Measurements from ENCODE around the gene NR2F1. TPM values are rescaled to one million over a fixed set of nuclear protein-coding genes. Genes with fewer than 3 reads are reported as not detected.

NR2F1 gene
- total and polyA plus RNA-seq, 2 experiments from 2014 or later: not detected

GRCh38 chr5:93632327-93632726, 49.3 kb downstream of the NR2F1 start:
- no peak for ATAC-seq
- no peaks in the 10 kb centered on the region for H3F3A ChIP-seq (replicated peaks; ENCODE audit: low read depth)
- no peaks in the 10 kb centered on the region for H3K36me3 ChIP-seq (ENCODE audit: insufficient read depth)
- DNase-seq (ENCODE audit: low spot score): no peak
- H4K20me1 ChIP-seq (replicated peaks; ENCODE audit: insufficient read depth): no peaks in the 10 kb centered on the region
- peaks cover 6% of the 10 kb centered on the region for H3K27me3 Mint-ChIP-seq (ENCODE audit: insufficient read depth, low read depth, poor library complexity)
- H3K4me2 ChIP-seq: no peak overlapping the region
- TF ChIP-seq CTCF (conservative IDR thresholded peaks at IDR 0.05; ENCODE audit: low read depth in 2 of 2) (no peak), NANOG (IDR thresholded peaks at IDR 0.05; ENCODE audit: borderline replicate concordance) (no peak), POLR2AphosphoS5 (IDR thresholded peaks at IDR 0.05; ENCODE audit: low read depth) (no peak), EZH2 (IDR thresholded peaks at IDR 0.05; ENCODE audit: low read depth, unreplicated experiment) (no peak), ZNF331 (CRISPR knock-in tag; IDR thresholded peaks at IDR 0.05; ENCODE audit: low read depth) (no peak), JUNB (IDR thresholded peaks at IDR 0.05; ENCODE audit: unreplicated experiment) (no peak), ETS1 (IDR thresholded peaks at IDR 0.05) (no peak), EZH2phosphoT487 (IDR thresholded peaks at IDR 0.05; ENCODE audit: unreplicated experiment) (no peak), REST (IDR thresholded peaks at IDR 0.05; ENCODE audit: unreplicated experiment) (no peak), ZNF462 (CRISPR knock-in tag; IDR thresholded peaks at IDR 0.05) (no peak), ZNF114 (CRISPR knock-in tag; IDR thresholded peaks at IDR 0.05) (no peak), CREB1 (CRISPR knock-in tag; IDR thresholded peaks at IDR 0.05; ENCODE audit: low read depth) (no peak), STAT1 (IDR thresholded peaks at IDR 0.05; ENCODE audit: unreplicated experiment) (no peak)
- no peaks in the 10 kb centered on the region for H3K79me2 ChIP-seq (replicated peaks; ENCODE audit: insufficient read depth)
- H3K36me3 Mint-ChIP-seq (ENCODE audit: low read depth): no peaks in the 10 kb centered on the region
- no peaks in the 10 kb centered on the region for H3K27me3 ChIP-seq (ENCODE audit: insufficient read depth)
- peaks cover 2% of the 10 kb centered on the region; the same call in 1 of the 3 replicates for H3K4me1 Mint-ChIP-seq
- H3K4me3 Mint-ChIP-seq: no peak overlapping the region
- H3K4me1 ChIP-seq (ENCODE audit: insufficient read depth): no peaks in the 10 kb centered on the region
- H2AFZ ChIP-seq: no peak overlapping the region
- H3K9me3 Mint-ChIP-seq: no peaks in the 10 kb centered on the region
- H3K27ac ChIP-seq (ENCODE audit: low read depth): no peak overlapping the region
- no peaks in the 10 kb centered on the region for H3K9me2 ChIP-seq (ENCODE audit: insufficient read depth)
- no peak overlapping the region for H3K27ac Mint-ChIP-seq
- no peak overlapping the region for H3K4me3 ChIP-seq
